Measurements from ENCODE around the gene BEND2.
"Not testable (repeated sequence)": the region's sequence is repeated elsewhere in the genome, so short reads cannot be mapped to it uniquely, and the experiment has no call there.

Gene BEND2

GRCh38 chrX:18220786-18221185 is at the start of gene BEND2:
Gene BEND2, minus strand, starts transcription at chrX:18220886. Its CDS starts 136 bp downstream, at chrX:18220750.
- no peak within 1 kb of the TSS for H3K9ac ChIP-seq (ENCODE audit: low read length)
- no peak for TF ChIP-seq EZH2phosphoT487 (conservative IDR thresholded peaks at IDR 0.05; ENCODE audit: low read length)
- no peak for TF ChIP-seq CTCF (IDR thresholded peaks at IDR 0.05; ENCODE audit: insufficient read depth, low read length, poor library complexity, severe bottlenecking)
- no peak within 1 kb of the TSS for H3K4me2 ChIP-seq (ENCODE audit: low read depth, low read length, poor library complexity, severe bottlenecking)

GRCh38 chrX:18255059-18255458 is 34.4 kb upstream of the BEND2 start:
- H3K36me3 ChIP-seq (ENCODE audit: low read length): no peaks in the 10 kb centered on the region
- no peak overlapping the region for H2AFZ ChIP-seq (ENCODE audit: low read depth, low read length, severe bottlenecking)
- H3K9me2 ChIP-seq (replicated peaks; ENCODE audit: insufficient read depth, low read length): no peaks in the 10 kb centered on the region
- no peak overlapping the region for H3K4me2 ChIP-seq (ENCODE audit: low read depth, low read length, poor library complexity, severe bottlenecking)
- no peak overlapping the region for H3K9ac ChIP-seq (ENCODE audit: low read length)
- no peak for TF ChIP-seq CTCF (IDR thresholded peaks at IDR 0.05; ENCODE audit: insufficient read depth, low read length, poor library complexity, severe bottlenecking)
- TF ChIP-seq EZH2phosphoT487 (conservative IDR thresholded peaks at IDR 0.05; ENCODE audit: low read length): no peak
- no peaks in the 10 kb centered on the region for H3K79me2 ChIP-seq (ENCODE audit: insufficient read depth, low read length)
- no peaks in the 10 kb centered on the region for H3K27me3 ChIP-seq (ENCODE audit: low read length)
- no peaks in the 10 kb centered on the region for H4K20me1 ChIP-seq (ENCODE audit: low read depth, low read length)
- no peak overlapping the region for H3K4me3 ChIP-seq (ENCODE audit: insufficient read depth, low read length, poor library complexity, severe bottlenecking)
- H3K27ac ChIP-seq (ENCODE audit: low read depth, low read length): no peak overlapping the region
- H3F3A ChIP-seq (ENCODE audit: insufficient read depth): no peaks in the 10 kb centered on the region
- no peaks in the 10 kb centered on the region for H3K9me3 ChIP-seq (ENCODE audit: insufficient read depth, low read length)

More at GRCh38 chrX:18220786-18221185, at the start of gene BEND2:
- Histone ChIP-seq H3F3A (ENCODE audit: insufficient read depth) (no peaks in the 10 kb centered on the region), H3K27ac (ENCODE audit: low read depth, low read length) (no peak within 1 kb of the TSS), H3K79me2 (ENCODE audit: insufficient read depth, low read length) (no peaks in the 10 kb centered on the region), H3K4me3 (ENCODE audit: insufficient read depth, low read length, poor library complexity, severe bottlenecking) (no peak within 1 kb of the TSS), H3K9me3 (ENCODE audit: insufficient read depth, low read length) (no peaks in the 10 kb centered on the region), H3K27me3 (ENCODE audit: low read length) (no peaks in the 10 kb centered on the region), H3K36me3 (ENCODE audit: low read length) (no peaks in the 10 kb centered on the region), H4K20me1 (ENCODE audit: low read depth, low read length) (no peaks in the 10 kb centered on the region), H2AFZ (ENCODE audit: low read depth, low read length, severe bottlenecking) (no peak within 1 kb of the TSS), H3K9me2 (replicated peaks; ENCODE audit: insufficient read depth, low read length) (no peaks in the 10 kb centered on the region)

- no peak overlapping the region for H3K4me3 ChIP-seq (ENCODE audit: insufficient read depth, low read length, poor library complexity, severe bottlenecking)
- no peak for TF ChIP-seq CTCF (IDR thresholded peaks at IDR 0.05; ENCODE audit: insufficient read depth, low read length, poor library complexity, severe bottlenecking)
- no peak for TF ChIP-seq EZH2phosphoT487 (conservative IDR thresholded peaks at IDR 0.05; ENCODE audit: low read length)
- no peak overlapping the region for H3K9ac ChIP-seq (ENCODE audit: low read length)
- H2AFZ ChIP-seq (ENCODE audit: low read depth, low read length, severe bottlenecking): no peak overlapping the region
- H3K9me2 ChIP-seq (replicated peaks; ENCODE audit: insufficient read depth, low read length): no peaks in the 10 kb centered on the region
- no peaks in the 10 kb centered on the region for H4K20me1 ChIP-seq (ENCODE audit: low read depth, low read length)
- no peaks in the 10 kb centered on the region for H3K9me3 ChIP-seq (ENCODE audit: insufficient read depth, low read length)
- H3K27me3 ChIP-seq (ENCODE audit: low read length): no peaks in the 10 kb centered on the region
- no peaks in the 10 kb centered on the region for H3F3A ChIP-seq (ENCODE audit: insufficient read depth)
- no peak overlapping the region for H3K27ac ChIP-seq (ENCODE audit: low read depth, low read length)
- H3K4me2 ChIP-seq (ENCODE audit: low read depth, low read length, poor library complexity, severe bottlenecking): no peak overlapping the region
- no peaks in the 10 kb centered on the region for H3K79me2 ChIP-seq (ENCODE audit: insufficient read depth, low read length)
- H3K36me3 ChIP-seq (ENCODE audit: low read length): no peaks in the 10 kb centered on the region
These were observed 32.1 kb upstream of the BEND2 start for GRCh38 chrX:18252644-18253359.

GRCh38 chrX:18229646-18230045 is 9.0 kb upstream of the BEND2 start:
- not testable (repeated sequence) for H3K9me2 ChIP-seq (replicated peaks; ENCODE audit: insufficient read depth, low read length); H3K27me3 ChIP-seq (ENCODE audit: low read length); H4K20me1 ChIP-seq (ENCODE audit: low read depth, low read length); H3K4me2 ChIP-seq (ENCODE audit: low read depth, low read length, poor library complexity, severe bottlenecking); H3K36me3 ChIP-seq (ENCODE audit: low read length); H3F3A ChIP-seq (ENCODE audit: insufficient read depth); H3K79me2 ChIP-seq (ENCODE audit: insufficient read depth, low read length); H3K27ac ChIP-seq (ENCODE audit: low read depth, low read length); H3K9ac ChIP-seq (ENCODE audit: low read length); H2AFZ ChIP-seq (ENCODE audit: low read depth, low read length, severe bottlenecking); H3K4me3 ChIP-seq (ENCODE audit: insufficient read depth, low read length, poor library complexity, severe bottlenecking); H3K9me3 ChIP-seq (ENCODE audit: insufficient read depth, low read length)

All from SU-DHL-6 (cell line).